K562 (cell line): ENCODE measurements around the gene PIF1. TPM values are rescaled to one million over a fixed set of nuclear protein-coding genes. Genes with fewer than 3 reads are reported as not detected.
A peak's percentile ranks its signal among the peaks of the same experiment; 100 is the strongest.

Experiments used
- ATAC-seq: fragments of 200-7000 bp; cut with Tn5 transposase; 3 replicates; pipeline ENCODE4 v1.9.1; 2020; ENCODE audit warnings: moderate library complexity
- BruUV-seq: library from RNA; stranded (reverse); fragments of 400-500 nt; replicated peaks from 2 replicates; lab custom pipeline; 2021; lab: Mats Ljungman, UMichigan
- CTCF ChIA-PET: fragments of 300-600 bp; formaldehyde crosslinking; extraction: SDS; loops from one replicate; lab custom pipeline; 2021; ENCODE audit warnings: low intra/inter-chr PET ratio; lab: Yijun Ruan, JAX
- POLR2A ChIA-PET: fragments of 300-600, 350-650 bp; sonication (Branson Sonifier 250); formaldehyde crosslinking; extraction: SDS; loops from one replicate; lab custom pipeline; 2021; ENCODE audit warnings: antibody characterized with exemption, inconsistent platforms; lab: Yijun Ruan, JAX
- DNase-seq, 4 experiments: peaks; one replicate each; pipeline versions ENCODE4 v3.0.0 to v3.0.0-alpha.2; 2011 to 2018; ENCODE audit warnings: low spot score in 3 of 4, mixed read lengths in 3 of 4; ENCODE audit errors: extremely low read depth in 1 of 4
- FAIRE-seq: peaks from 2 replicates; lab custom pipeline; 2011; peaks lifted over from hg19 to GRCh38; lab: Jason Lieb, UNC
- H2AFZ ChIP-seq: 2 replicates; pipeline ENCODE4 v1.6.0; 2011; ENCODE audit warnings: low read depth, low read length, control low read depth, inconsistent platforms
- H3K27ac ChIP-seq: fragments of 200-600 bp; 3 replicates; pipeline ENCODE4 v1.8.0; 2011; ENCODE audit warnings: low read depth, mild to moderate bottlenecking, control low read depth, inconsistent platforms, low read length, moderate library complexity, mixed read lengths; ENCODE audit errors: extremely low read depth
- H3K27me3 ChIP-seq, 2 experiments: fragments of 300-600 bp in 1 of 2; 2 replicates in 1 of 2; 3 replicates in 1 of 2; pipeline versions ENCODE4 v1.6.0 to v1.8.0; 2011; ENCODE audit warnings: inconsistent platforms in 2 of 2, low read length in 2 of 2, mild to moderate bottlenecking in 1 of 2, mixed read lengths in 1 of 2, moderate library complexity in 1 of 2; ENCODE audit not compliant: control insufficient read depth in 2 of 2, insufficient read depth in 2 of 2
- H3K36me3 ChIP-seq: fragments of 300-600 bp; 3 replicates; pipeline ENCODE4 v1.8.0; 2011; ENCODE audit warnings: mild to moderate bottlenecking, low read length, inconsistent platforms; ENCODE audit not compliant: control insufficient read depth, insufficient read depth
- H3K4me1 ChIP-seq, 2 experiments: fragments of 200-600 bp in 1 of 2; replicated peaks in 1 of 2; 2 replicates in 1 of 2; 3 replicates in 1 of 2; pipeline versions ENCODE4 v1.5.1 to v1.8.0; 2011; ENCODE audit warnings: inconsistent platforms in 2 of 2, low read length in 2 of 2, mild to moderate bottlenecking in 1 of 2, mixed read lengths in 1 of 2, moderate library complexity in 1 of 2; ENCODE audit not compliant: control insufficient read depth in 2 of 2, insufficient read depth in 2 of 2
- H3K4me2 ChIP-seq: 2 replicates; pipeline ENCODE4 v1.6.1; 2011; ENCODE audit warnings: low read length, control low read depth, inconsistent platforms, mixed read lengths; ENCODE audit not compliant: insufficient read depth
- H3K4me3 ChIP-seq: fragments of 200-600 bp; sonication (generic), shearing (Covaris generic); 2 replicates; pipeline ENCODE4 v1.5.1; 2016; ENCODE audit warnings: control low read depth, inconsistent platforms
- H3K79me2 ChIP-seq: fragments of 200-600 bp; 3 replicates; pipeline ENCODE4 v1.8.0; 2011; ENCODE audit warnings: low read length, inconsistent platforms; ENCODE audit not compliant: control insufficient read depth, insufficient read depth
- H3K9ac ChIP-seq, 2 experiments: 2 replicates each; pipeline versions ENCODE4 v1.6.0 to v1.6.1; 2011; ENCODE audit warnings: low read depth in 2 of 2, low read length in 2 of 2, control low read depth in 1 of 2, inconsistent platforms in 1 of 2, mild to moderate bottlenecking in 1 of 2, mixed read lengths in 1 of 2; ENCODE audit not compliant: insufficient read depth in 1 of 2
- H3K9me1 ChIP-seq: one replicate; pipeline ENCODE4 v1.6.0; 2011; ENCODE audit warnings: inconsistent platforms, mild to moderate bottlenecking, low read length, moderate library complexity; ENCODE audit not compliant: control insufficient read depth, insufficient read depth
- H3K9me3 ChIP-seq: replicated peaks from 2 replicates; pipeline ENCODE4 v1.5.1; 2011; ENCODE audit warnings: low read depth, low read length, inconsistent platforms; ENCODE audit not compliant: control insufficient read depth, insufficient read depth
- H4K20me1 ChIP-seq: replicated peaks from 2 replicates; pipeline ENCODE4 v1.6.1; 2011; ENCODE audit warnings: low read length, inconsistent platforms, mixed read lengths; ENCODE audit not compliant: control insufficient read depth, insufficient read depth
- ATF1 ChIP-seq, 2 experiments: fragments of 450-650 bp in 1 of 2; IDR thresholded peaks; 2 replicates each; pipeline ENCODE4 v1.6.1; 2016; ENCODE audit warnings: missing compliant biosample characterization in 1 of 2, missing genetic modification characterization in 1 of 2
- BCL6 ChIP-seq: fragments of 250-450 bp; sonication (Bioruptor Pico); IDR thresholded peaks from 2 replicates; pipeline ENCODE4 v1.4.0; 2020
- GABPA ChIP-seq: fragments of 200-800 bp; sonication (Bioruptor generic); conservative IDR thresholded peaks from 2 replicates; pipeline ENCODE4 v1.6.1; 2016; ENCODE audit warnings: low read depth, missing genetic modification characterization, missing compliant biosample characterization
- HOXB6 ChIP-seq: fragments of 250-450 bp; sonication (Bioruptor Pico); IDR thresholded peaks from 2 replicates; pipeline ENCODE4 v1.5.1; 2022; ENCODE audit warnings: mild to moderate bottlenecking, borderline replicate concordance
- MED1 ChIP-seq: sonication (generic); formaldehyde crosslinking; IDR thresholded peaks from 2 replicates; pipeline ENCODE4 v1.8.1; 2023; ENCODE audit warnings: missing genetic modification reagents, borderline replicate concordance
- POLR2B ChIP-seq: fragments of 450-650 bp; IDR thresholded peaks from 2 replicates; pipeline ENCODE4 v1.6.1; 2018; ENCODE audit warnings: low read depth; ENCODE audit not compliant: partially characterized antibody
- RBM22 ChIP-seq: fragments of 200-400 bp; formaldehyde crosslinking; IDR thresholded peaks from 2 replicates; pipeline ENCODE4 v1.6.1; 2018; ENCODE audit warnings: low read length, low read depth; ENCODE audit not compliant: poor library complexity, severe bottlenecking
- ZNF707 ChIP-seq: fragments of 250-450 bp; sonication (Bioruptor Pico); conservative IDR thresholded peaks from 2 replicates; pipeline ENCODE4 v1.8.0; 2022; ENCODE audit warnings: inconsistent platforms, mild to moderate bottlenecking, moderate library complexity
- ZNF766 ChIP-seq: fragments of 200-800 bp; sonication (Bioruptor generic); conservative IDR thresholded peaks from 2 replicates; pipeline ENCODE4 v1.6.1; 2016; ENCODE audit warnings: missing genetic modification characterization, missing compliant biosample characterization
- WGBS: fragments of 100-300 bp; shearing (Covaris generic); methylation state at CpG from one replicate; pipeline ENCODE4 v1.1.6; 2016; ENCODE audit warnings: low coverage, mixed read lengths; ENCODE audit not compliant: insufficient coverage; ENCODE audit errors: missing lambda C conversion rate; 5-methylcytosine and 5-hydroxymethylcytosine counted together
- in situ Hi-C: fragments of 300-500 bp; cut with MboI; formaldehyde crosslinking; loops from 4 replicates; pipeline ENCODE4 v1.15.0; 2018; ENCODE audit warnings: inconsistent platforms, mixed read lengths
- intact Hi-C: fragments of 100-400 bp; cut with micrococcal nuclease; formaldehyde crosslinking; loops from 2 replicates; pipeline ENCODE4 v1.14.2; 2022
- polyA plus RNA-seq, 8 experiments: library from polyadenylated mRNA; depleted of rRNA in 4 of 8; stranded (reverse) in 5 of 8; unstranded in 3 of 8; fragments of >200 nt; fragmentation: Nextera tagmentation in 2 of 8; fragmentation: Illumina TruSeq in 1 of 8; extraction: Ambion mirVana in 2 of 8; extraction: Trizol in 1 of 8; gene quantifications; 2 replicates each; pipeline versions ENCODE4 v1.2.1 to v1.2.3, GENCODE V29; 2011 to 2014; ENCODE audit warnings: inconsistent platforms in 1 of 8, missing spikeins in 1 of 8
- total RNA-seq, 7 experiments: library from RNA; depleted of rRNA in 6 of 7; stranded (reverse); fragments of >200 nt in 6 of 7; fragmentation: Illumina TruSeq in 2 of 7; extraction: Trizol in 2 of 7; gene quantifications; 2 replicates each; pipeline versions ENCODE4 v1.2.1 to v1.2.3, GENCODE V29; 2011 to 2021; ENCODE audit warnings: low replicate concordance in 1 of 7
- TF ChIP-seq, protein P1 (sequence below): sonication (generic); formaldehyde crosslinking; IDR thresholded peaks from 2 replicates; pipeline ENCODE4 v1.5.0; 2020; ENCODE audit warnings: missing genetic modification reagents
- TF ChIP-seq, protein P2 (sequence below): fragments of 450-650 bp; formaldehyde crosslinking; IDR thresholded peaks from 2 replicates; pipeline ENCODE4 v1.4.0; 2022; ENCODE audit warnings: missing genetic modification characterization
- TF ChIP-seq, protein P3 (sequence below): sonication (generic); formaldehyde crosslinking; IDR thresholded peaks from 2 replicates; pipeline ENCODE4 v1.8.1; 2022; ENCODE audit warnings: missing genetic modification reagents
- TF ChIP-seq, protein P4 (sequence below): sonication (generic); formaldehyde crosslinking; IDR thresholded peaks from 2 replicates; pipeline ENCODE4 v1.8.0; 2022; ENCODE audit warnings: mild to moderate bottlenecking, missing genetic modification reagents

Gene PIF1
- total and polyA plus RNA-seq, 9 of the 15 experiments (the other 6 are each of a cell fraction or from before 2014, with no cell fraction given), result 1.1 to 37.9 (median 11.5) TPM

DNA sequence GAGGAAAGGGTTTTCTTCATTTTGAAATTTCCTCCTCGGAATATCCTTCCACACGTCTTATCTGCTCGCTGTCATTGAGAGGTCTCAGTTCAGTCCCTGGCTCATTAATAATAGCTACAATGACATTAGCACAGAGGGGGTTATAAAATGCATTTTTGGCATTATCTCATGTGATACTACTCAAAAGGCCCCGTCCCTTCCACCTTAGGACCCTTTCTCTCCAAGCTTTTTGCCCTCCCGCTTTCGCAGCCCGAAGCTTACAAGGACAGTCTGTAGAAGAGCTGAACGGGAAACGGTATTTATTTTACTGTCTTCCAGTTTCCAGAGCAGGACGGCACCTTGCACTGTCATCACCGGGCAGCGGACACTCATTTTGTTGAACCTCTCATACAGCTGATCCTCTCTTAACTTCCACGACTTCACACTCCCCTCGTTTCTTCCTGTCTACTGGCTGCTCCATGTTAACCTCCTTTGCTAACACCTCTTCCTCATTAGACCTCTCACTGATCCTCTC, 10.6 kb upstream of the PIF1 start:
- DNase-seq (no peak), FAIRE-seq (no peak), ATAC-seq (no peak; the same call in 2 of the 3 replicates)
- H3K4me2 ChIP-seq, result peak overlapping the region; percentile 42
- H3K9me3 ChIP-seq, result no peaks in the 10 kb centered on the region; the same call in 1 of the 2 replicates
- ChIA-PET POLR2A (interaction anchor here (0.6 to 1.5 kb wide), 4 partner anchors 8 to 55 kb away, joined by 3 to 4 read pairs (median 4); partner anchors contain the start of gene PIF1), CTCF (no interaction called here)
- no peaks in the 10 kb centered on the region for H3K27me3 ChIP-seq
- no TSS peak for BruUV-seq
- peak overlapping the region in 1 of 2 experiments; percentile 11; a peak in 1 of 4 replicates for H3K9ac ChIP-seq
- H4K20me1 ChIP-seq, result no peaks in the 10 kb centered on the region
- whole genome bisulfite sequencing, result 39% methylated on average over 12 of the region's 14 CpGs
- H3K36me3 ChIP-seq, result no peaks in the 10 kb centered on the region
- H3K4me3 ChIP-seq, result no peak overlapping the region
- in situ Hi-C loops (no loop called here), intact Hi-C loops (no loop called here)
- peak overlapping the region; percentile 89 for H2AFZ ChIP-seq
- no peaks in the 10 kb centered on the region for H3K79me2 ChIP-seq
- no peaks in the 10 kb centered on the region for H3K9me1 ChIP-seq
- H3K27ac ChIP-seq, result 0 out of 3 replicates have a peak overlapping the region, but pooled peaks have one; percentile 8
- H3K4me1 ChIP-seq, result peaks cover 13 to 15% of the 10 kb centered on the region in 2 experiments
- TF ChIP-seq BCL6 (CRISPR knock-in tag), result no peak
- TF ChIP-seq HOXB6, result no peak
- TF ChIP-seq, protein P1, sequence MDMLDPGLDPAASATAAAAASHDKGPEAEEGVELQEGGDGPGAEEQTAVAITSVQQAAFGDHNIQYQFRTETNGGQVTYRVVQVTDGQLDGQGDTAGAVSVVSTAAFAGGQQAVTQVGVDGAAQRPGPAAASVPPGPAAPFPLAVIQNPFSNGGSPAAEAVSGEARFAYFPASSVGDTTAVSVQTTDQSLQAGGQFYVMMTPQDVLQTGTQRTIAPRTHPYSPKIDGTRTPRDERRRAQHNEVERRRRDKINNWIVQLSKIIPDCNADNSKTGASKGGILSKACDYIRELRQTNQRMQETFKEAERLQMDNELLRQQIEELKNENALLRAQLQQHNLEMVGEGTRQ (CRISPR knock-in tag), result no peak
- TF ChIP-seq RBM22, result no peak
- no peak for TF ChIP-seq POLR2B
- TF ChIP-seq MED1 (CRISPR knock-in tag), result no peak
- TF ChIP-seq ATF1 (CRISPR knock-in tag; IDR thresholded peaks at IDR 0.05), result no peak
- TF ChIP-seq ATF1 (tag; IDR thresholded peaks at IDR 0.05), result peak; percentile 21
- TF ChIP-seq ZNF766 (CRISPR knock-in tag), result 0 out of 2 replicates have a peak, but pooled peaks have one; percentile 19
- TF ChIP-seq, protein P2, sequence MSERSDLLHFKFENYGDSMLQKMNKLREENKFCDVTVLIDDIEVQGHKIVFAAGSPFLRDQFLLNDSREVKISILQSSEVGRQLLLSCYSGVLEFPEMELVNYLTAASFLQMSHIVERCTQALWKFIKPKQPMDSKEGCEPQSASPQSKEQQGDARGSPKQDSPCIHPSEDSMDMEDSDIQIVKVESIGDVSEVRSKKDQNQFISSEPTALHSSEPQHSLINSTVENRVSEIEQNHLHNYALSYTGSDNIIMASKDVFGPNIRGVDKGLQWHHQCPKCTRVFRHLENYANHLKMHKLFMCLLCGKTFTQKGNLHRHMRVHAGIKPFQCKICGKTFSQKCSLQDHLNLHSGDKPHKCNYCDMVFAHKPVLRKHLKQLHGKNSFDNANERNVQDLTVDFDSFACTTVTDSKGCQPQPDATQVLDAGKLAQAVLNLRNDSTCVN, result 0 out of 2 replicates have a peak, but pooled peaks have one; percentile 15
- TF ChIP-seq, protein P3, sequence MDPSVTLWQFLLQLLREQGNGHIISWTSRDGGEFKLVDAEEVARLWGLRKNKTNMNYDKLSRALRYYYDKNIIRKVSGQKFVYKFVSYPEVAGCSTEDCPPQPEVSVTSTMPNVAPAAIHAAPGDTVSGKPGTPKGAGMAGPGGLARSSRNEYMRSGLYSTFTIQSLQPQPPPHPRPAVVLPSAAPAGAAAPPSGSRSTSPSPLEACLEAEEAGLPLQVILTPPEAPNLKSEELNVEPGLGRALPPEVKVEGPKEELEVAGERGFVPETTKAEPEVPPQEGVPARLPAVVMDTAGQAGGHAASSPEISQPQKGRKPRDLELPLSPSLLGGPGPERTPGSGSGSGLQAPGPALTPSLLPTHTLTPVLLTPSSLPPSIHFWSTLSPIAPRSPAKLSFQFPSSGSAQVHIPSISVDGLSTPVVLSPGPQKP, result no peak
- TF ChIP-seq, protein P4, sequence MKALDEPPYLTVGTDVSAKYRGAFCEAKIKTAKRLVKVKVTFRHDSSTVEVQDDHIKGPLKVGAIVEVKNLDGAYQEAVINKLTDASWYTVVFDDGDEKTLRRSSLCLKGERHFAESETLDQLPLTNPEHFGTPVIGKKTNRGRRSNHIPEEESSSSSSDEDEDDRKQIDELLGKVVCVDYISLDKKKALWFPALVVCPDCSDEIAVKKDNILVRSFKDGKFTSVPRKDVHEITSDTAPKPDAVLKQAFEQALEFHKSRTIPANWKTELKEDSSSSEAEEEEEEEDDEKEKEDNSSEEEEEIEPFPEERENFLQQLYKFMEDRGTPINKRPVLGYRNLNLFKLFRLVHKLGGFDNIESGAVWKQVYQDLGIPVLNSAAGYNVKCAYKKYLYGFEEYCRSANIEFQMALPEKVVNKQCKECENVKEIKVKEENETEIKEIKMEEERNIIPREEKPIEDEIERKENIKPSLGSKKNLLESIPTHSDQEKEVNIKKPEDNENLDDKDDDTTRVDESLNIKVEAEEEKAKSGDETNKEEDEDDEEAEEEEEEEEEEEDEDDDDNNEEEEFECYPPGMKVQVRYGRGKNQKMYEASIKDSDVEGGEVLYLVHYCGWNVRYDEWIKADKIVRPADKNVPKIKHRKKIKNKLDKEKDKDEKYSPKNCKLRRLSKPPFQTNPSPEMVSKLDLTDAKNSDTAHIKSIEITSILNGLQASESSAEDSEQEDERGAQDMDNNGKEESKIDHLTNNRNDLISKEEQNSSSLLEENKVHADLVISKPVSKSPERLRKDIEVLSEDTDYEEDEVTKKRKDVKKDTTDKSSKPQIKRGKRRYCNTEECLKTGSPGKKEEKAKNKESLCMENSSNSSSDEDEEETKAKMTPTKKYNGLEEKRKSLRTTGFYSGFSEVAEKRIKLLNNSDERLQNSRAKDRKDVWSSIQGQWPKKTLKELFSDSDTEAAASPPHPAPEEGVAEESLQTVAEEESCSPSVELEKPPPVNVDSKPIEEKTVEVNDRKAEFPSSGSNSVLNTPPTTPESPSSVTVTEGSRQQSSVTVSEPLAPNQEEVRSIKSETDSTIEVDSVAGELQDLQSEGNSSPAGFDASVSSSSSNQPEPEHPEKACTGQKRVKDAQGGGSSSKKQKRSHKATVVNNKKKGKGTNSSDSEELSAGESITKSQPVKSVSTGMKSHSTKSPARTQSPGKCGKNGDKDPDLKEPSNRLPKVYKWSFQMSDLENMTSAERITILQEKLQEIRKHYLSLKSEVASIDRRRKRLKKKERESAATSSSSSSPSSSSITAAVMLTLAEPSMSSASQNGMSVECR, result no peak
- TF ChIP-seq ZNF707 (CRISPR knock-in tag), result no peak
- TF ChIP-seq GABPA, result 0 out of 2 replicates have a peak, but pooled peaks have one; percentile 23
